Activated CD4-positive, alpha-beta T cell treated with anti-CD3 and anti-CD28 coated beads, Interleukin-2, amount 50 U/mL, for 48 hours (primary cell): ENCODE results near the gene MAJIN.
A peak's percentile ranks its signal among the peaks of the same experiment; 100 is the strongest.
"Not testable (repeated sequence)": the region's sequence is repeated elsewhere in the genome, so short reads cannot be mapped to it uniquely, and the experiment has no call there.

ENCODE experiments used
- DNase-seq, 2 experiments: peaks; one replicate each; pipeline ENCODE4 v3.0.0-alpha.2; 2020

MAJIN gene

GRCh38 chr11:64990222-64990923, 18.5 kb upstream of the MAJIN start:
- DNase-seq = no peak

- no peak for DNase-seq
Measured at GRCh38 chr11:64989416-64989815, 17.5 kb upstream of the MAJIN start.

- DNase-seq = no peak
Measured at GRCh38 chr11:64987998-64988854, 16.3 kb upstream of the MAJIN start.

- DNase-seq = not testable (repeated sequence)
Measured at GRCh38 chr11:64983339-64983738, 11.4 kb upstream of the MAJIN start.

GRCh38 chr11:64976651-64977050, 4.7 kb upstream of the MAJIN start:
- no peak for DNase-seq

- DNase-seq = no peak
Measured at GRCh38 chr11:64974124-64974523, 2.2 kb upstream of the MAJIN start.

GRCh38 chr11:64970731-64971151, 1.2 kb downstream of the MAJIN start:
- DNase-seq = peak; percentile 28 to 53

GRCh38 chr11:64969209-64969608, 2.7 kb downstream of the MAJIN start:
- DNase-seq = no peak

- peak in 1 of 2 experiments; percentile 21 for DNase-seq
Measured at GRCh38 chr11:64967375-64967774, 4.5 kb downstream of the MAJIN start.

GRCh38 chr11:64963072-64963631, 8.8 kb downstream of the MAJIN start:
- DNase-seq = no peak

GRCh38 chr11:64960719-64961118, 11.2 kb downstream of the MAJIN start:
- DNase-seq = no peak

- no peak for DNase-seq
Measured at GRCh38 chr11:64959498-64959897, 12.4 kb downstream of the MAJIN start.

- DNase-seq = no peak
Measured at GRCh38 chr11:64954201-64954600, 17.7 kb downstream of the MAJIN start.

- no peak for DNase-seq
Measured at GRCh38 chr11:64951529-64951928, 20.4 kb downstream of the MAJIN start.

- no peak for DNase-seq
Measured at GRCh38 chr11:64947208-64947814, 24.6 kb downstream of the MAJIN start.

- DNase-seq = no peak
Measured at GRCh38 chr11:64936539-64936938, 35.4 kb downstream of the MAJIN start.

GRCh38 chr11:64935359-64936081, 36.4 kb downstream of the MAJIN start, which contains the start of gene GPHA2:
GPHA2 (minus strand) TSS chr11:64935893; CDS start chr11:64935460, 433 bp downstream.
- DNase-seq = no peak

GRCh38 chr11:64934682-64935358, 37.1 kb downstream of the MAJIN start:
- DNase-seq = no peak

GRCh38 chr11:64933935-64934681, 37.8 kb downstream of the MAJIN start:
- no peak for DNase-seq

- no peak for DNase-seq
Measured at GRCh38 chr11:64933213-64933934, 38.5 kb downstream of the MAJIN start.
